ENCODE measurements around the gene OR4D11. TPM values are rescaled to one million over a fixed set of nuclear protein-coding genes. Genes with fewer than 3 reads are reported as not detected.
A peak's percentile ranks its signal among the peaks of the same experiment; 100 is the strongest.
"Not testable (repeated sequence)": the region's sequence is repeated elsewhere in the genome, so short reads cannot be mapped to it uniquely, and the experiment has no call there.

The OR4D11 gene
- total RNA-seq: not detected in 2 replicates

- DNase-seq: no peak
Observed at GRCh38 chr11:59503276-59503675, at the start of gene OR4D11. OR4D11 (plus strand) TSS chr11:59503576; CDS start chr11:59503576, 0 bp downstream.

DNA sequence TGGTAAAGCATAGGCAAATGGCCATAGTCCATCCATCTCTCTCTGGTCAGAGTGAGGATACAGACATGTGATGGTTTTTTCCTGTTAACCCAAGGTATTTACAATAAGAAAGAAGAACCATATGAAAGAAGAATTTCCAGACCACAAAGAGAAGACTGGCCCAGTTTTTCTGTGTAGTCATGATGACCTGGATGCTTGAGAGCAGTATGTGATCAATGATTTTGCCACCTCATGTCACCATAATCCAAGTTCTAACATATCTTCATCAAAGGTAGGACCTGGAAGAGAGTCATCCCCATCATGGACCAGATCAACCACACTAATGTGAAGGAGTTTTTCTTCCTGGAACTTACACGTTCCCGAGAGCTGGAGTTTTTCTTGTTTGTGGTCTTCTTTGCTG, 46.7 kb upstream of the OR4D11 start, which contains the start of gene OR4D6:
Gene OR4D6 (plus strand): TSS at position 301 of the 400 bp plus-strand sequence. CDS start 0 bp downstream, at position 301.
- no peak for DNase-seq

DNA sequence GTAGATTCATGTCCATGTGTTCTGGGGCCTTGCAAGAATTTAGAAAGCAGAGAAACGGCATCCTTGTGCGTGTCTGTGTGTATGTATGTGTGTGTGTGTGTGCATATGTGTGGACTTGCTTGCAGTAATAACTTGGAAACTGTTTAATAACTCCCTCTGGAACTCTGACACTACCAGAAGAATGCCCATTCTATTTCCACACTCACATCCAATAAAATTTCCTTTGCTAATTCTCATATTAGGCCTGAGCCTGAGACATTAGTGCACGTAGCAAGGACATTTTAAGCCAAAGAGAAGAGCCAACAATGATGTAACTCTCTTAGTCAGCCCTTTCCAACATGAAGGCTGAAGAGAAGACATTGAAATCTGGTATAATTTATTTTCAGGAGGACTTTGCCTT, 43.5 kb upstream of the OR4D11 start:
- no peak for DNase-seq

DNA sequence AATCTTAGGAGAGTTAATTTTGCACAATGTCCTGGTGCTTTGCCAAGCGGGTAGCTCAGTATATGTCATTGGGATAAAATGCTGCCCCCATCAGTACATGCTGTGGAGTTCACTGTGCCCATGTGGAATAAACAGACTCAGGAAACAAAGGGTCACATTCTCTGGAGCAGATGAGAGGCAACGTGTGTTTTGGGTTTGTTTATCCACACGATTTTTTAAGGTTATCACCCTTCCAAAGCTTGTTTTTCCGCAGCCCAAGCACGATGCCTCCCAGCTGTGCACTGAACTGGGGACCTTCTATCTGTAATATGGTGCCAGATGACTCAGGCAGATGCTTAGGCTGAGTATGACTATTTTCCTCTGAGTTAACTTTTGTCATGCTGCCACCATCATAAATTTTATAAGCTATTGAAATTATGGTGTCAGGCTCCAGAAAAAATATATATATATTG, 40.2 kb upstream of the OR4D11 start:
- peak; percentile 27 for DNase-seq

GRCh38 chr11:59473015-59473414, 30.4 kb upstream of the OR4D11 start, which contains the start of gene OR4D10:
OR4D10 (plus strand) TSS chr11:59473315; CDS start chr11:59477430, 4,115 bp downstream.
- DNase-seq: no peak

DNA sequence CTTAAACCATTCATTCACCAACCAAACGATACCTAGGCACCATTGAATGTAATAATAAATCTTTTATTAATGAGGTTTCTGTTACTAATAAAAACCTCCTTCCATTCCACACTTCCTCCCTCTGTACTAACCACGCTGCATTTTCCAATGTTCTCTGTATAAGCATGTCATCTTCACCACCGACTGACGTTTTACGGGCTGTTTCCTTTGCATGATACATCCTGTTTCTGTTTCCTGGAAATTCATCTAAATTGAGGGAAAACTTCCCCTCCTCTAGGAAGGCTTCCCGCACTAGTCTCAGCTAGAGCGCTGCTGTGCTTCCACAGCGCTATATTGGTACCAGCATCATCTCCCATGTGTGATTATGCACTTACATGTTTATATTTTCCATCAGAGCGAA, 28.2 kb upstream of the OR4D11 start:
- DNase-seq: no peak

- no peak for DNase-seq
Observed at GRCh38 chr11:59479906-59480305, 23.5 kb upstream of the OR4D11 start.

DNA sequence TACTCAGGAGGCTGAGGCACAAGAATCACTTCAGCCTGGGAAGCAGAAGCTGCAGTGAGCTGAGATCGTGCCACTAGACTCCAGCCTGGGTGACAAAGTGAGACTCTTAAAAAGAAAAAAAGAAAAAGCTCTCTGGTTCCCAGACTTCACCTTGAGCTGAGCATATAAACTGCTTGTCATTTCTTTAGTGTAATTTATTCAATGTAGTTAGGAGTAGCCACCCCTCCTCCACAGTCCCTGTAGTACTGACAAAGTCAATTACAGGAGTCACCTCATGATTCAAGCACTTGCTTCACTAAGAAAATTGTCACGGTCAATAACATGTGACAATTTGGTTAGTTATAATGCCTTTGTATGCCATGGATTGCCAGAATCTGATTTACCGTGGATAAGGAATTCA, 23.0 kb upstream of the OR4D11 start:
- DNase-seq: no peak

DNA sequence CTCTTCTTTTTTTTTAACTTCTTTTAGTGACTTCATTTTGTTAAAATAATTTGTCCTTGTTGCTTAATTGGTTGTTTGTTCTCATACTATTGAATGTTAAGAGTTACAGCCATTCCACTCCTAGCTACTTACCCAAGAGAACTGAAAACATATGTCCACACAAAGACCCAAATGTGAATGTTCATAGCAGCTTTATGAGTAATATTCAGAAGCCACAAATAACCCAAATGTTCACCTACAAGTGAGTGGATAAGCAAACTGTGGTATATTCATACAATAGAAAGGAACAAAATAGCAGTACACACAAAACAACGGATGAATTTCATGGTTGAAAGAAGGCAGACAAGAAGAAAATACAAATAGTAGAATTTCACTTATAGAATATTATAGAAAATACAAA, 1.4 kb upstream of the OR4D11 start:
- DNase-seq: no peak

DNA sequence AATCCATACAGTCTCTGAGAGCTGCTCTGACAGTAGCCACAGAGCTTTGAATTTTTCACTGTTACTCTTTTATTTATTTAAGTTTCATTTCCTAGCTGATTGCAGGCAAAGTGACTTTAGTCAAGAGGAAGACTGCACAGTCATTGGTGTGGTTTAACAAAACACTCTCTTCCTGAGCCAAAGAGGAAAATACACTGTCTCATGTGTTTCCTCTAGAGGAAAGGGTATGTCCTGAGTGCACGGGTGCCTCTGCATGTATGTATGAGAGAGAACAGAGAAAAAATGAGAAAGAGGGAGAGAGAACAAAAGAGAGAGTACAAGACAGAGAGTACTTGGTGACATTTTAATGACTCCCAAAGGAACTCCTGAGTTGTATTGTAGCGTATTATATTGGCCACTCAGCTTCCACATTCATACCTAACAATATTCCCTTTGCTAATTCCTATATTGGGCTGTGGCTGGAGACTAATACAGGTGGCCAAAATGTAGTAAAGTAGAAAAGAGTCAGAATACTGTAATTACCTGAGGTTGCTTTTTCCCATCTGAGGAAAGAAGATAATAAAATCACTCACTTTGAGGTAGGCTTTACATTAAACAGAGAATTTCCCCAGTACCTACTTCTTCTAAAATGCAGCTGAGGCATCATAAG, 7.7 kb downstream of the OR4D11 start, which contains the start of gene OR4D9:
Gene OR4D9 (plus strand): TSS at position 599 of the 649 bp plus-strand sequence. CDS start 3,374 bp downstream, outside the sequence.
- peak; percentile 71 for DNase-seq

- DNase-seq: peak; percentile 4
Observed at GRCh38 chr11:59511675-59512074, 8.3 kb downstream of the OR4D11 start.

- not testable (repeated sequence) for DNase-seq
Observed at GRCh38 chr11:59520139-59520538, 16.8 kb downstream of the OR4D11 start.

GRCh38 chr11:59520741-59521140, 17.4 kb downstream of the OR4D11 start:
- no peak for DNase-seq

DNA sequence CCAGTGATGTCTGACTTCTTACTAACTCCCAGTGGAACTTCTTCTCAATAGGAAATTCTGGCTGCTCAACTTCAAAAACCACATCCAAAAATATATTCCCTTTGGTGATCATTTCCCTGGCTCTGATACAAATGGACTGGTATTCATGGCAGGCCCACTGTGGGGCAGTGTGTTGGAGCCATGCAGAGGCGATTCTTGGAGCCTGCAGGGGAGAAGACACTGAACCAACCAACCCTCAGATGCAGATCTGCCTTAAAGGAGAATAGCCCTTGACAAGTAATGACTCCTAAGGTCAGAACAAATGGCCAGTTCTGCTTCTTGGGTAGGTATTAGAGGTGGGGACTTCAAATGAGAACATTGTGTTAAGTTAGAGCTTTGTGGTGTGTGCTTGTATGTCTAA, 20.2 kb downstream of the OR4D11 start:
- no peak for DNase-seq

DNA sequence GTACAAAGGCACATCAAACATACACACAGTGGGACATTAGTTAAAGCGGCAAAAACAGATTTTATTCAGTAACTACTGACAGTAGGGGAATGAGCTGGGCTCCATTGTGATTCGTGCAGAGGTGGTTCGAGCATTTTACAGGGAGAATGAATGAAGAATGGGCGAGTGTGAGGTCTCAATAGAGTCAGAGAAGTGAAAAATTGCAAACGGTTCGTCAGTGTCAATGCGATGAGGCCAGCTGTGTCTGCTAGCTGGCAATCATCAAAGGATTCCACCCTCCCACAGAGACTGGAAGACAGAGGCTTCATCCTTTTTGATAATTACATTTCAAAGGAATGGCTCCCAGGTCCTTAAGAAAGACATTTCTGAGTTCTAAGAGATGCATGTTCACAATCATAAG, 25.3 kb downstream of the OR4D11 start:
- DNase-seq: no peak

GRCh38 chr11:59532620-59533019, 29.2 kb downstream of the OR4D11 start:
- DNase-seq: no peak

DNA sequence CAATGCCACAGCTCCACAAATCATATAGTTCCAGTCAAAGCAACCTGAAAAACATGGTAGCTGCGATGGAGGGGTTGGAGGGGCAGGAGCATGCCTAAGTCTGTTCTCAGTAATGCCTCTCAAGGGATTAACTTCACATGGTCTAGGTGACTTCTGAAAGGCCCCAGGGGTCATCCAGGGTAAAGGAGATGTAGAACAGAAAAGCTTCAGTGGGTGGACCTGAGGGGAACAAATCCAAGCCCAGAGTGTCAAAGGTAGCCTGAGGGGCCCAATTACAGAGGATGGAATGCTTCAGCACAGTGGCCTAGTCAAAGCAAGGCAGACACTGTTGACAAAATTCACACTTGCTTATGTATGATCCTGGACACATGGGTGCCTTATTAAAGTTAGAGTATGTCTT, 31.3 kb downstream of the OR4D11 start:
- no peak for DNase-seq

- DNase-seq: no peak
Observed at GRCh38 chr11:59542142-59542810, 38.9 kb downstream of the OR4D11 start.

DNA sequence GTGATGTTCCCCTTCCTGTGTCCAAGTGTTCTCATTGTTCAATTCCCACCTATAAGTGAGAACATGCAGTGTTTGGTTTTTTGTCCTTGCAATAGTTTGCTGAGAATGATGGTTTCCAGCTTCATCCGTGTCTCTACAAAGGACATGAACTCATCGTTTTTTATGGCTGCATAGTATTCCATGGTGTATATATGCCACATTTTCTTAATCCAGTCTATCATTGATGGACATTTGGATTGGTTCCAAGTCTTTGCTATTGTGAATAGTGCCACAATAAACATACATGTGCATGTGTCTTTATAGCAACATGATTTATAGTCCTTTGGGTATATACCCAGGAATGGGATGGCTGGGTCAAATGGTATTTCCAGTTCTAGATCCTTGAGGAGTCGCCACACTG, 40.3 kb downstream of the OR4D11 start:
- DNase-seq: not testable (repeated sequence)

DNA sequence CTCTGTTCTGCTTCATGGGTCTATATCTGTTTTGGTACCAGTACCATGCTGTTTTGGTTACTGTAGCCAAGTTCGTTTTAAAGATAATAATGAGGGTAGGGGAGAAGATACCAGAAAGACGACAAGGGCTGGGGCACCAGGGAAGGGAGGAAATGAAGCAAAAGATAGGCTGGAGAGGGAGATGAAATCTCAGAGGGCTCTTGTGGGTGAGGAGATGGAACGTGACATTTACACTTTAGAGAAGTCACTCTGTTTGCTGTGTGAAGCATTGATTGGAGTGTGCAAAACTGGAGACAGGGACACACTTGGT, 41.4 kb downstream of the OR4D11 start:
- no peak for DNase-seq

DNA sequence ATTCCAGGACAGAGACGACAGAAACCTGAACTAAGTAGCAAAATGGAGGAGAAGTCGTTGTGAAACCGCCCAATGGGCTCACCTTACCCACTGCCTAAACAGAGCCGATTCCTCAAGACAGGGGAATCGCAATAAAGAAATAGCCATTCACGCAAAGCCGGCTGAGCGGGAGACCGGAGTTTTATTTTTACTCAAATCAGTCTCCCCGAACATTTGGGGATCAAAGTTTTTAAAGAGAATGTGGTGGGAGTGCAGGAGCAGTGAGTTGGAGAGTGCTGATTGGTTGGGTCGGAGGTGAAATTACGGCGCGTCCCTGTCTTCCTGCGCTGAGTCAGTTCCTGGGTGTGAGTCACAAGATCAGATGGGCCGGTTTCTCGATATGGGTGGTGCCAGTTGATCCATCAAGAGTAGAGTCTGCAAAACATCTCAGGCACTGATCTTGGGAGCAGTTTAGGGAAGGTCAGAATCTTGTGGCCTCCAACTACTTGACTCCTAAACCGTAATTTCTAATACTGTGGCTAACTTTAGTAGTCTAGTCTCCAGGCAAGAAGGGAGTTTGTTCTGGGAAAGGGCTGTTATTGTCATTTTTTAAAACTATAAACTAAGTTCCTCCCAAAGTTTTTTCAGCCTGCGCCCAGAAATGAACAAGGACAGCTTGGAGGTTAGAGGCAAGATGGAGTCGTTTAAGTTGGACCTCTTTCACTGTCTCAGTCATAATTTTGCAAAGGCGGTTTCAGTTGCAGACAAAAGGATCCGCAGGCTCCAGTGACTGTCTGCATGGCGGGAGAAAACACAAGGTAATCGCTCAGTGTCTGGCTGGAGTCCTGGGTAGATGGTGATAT, 42.0 kb downstream of the OR4D11 start:
- DNase-seq: peak; percentile 34

DNA sequence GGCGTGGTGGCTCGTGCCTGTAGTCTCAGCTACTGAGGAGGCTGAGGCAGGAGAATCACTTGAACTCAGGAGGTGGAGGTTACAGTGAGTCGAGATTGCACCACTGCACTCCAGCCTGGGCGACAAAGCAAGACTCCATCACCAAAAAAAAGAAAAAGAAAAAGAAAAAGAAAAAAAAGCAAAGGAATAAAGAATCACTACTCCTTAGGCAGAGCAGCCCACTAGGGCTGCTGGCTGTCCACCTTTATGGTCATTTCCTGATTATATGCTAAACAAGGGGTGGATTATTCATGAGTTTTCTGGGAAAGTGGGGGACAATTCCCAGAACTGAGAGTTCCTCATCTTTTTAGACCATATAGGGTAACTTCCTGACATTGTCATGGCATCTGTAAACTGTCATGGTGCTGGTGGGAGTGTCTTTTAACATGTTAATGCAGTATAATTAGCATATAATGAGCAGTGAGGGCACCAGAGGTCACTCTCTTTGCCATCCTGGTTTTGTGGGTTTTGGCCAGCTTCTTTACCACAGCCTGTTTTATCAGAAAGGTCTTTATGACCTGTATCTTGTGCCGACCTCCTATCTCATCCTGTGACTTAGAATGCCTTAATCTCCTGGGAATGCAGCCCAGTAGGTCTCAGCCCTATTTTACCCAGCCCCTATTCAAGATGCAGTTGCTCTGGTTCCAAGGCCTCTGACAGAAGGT, 44.4 kb downstream of the OR4D11 start:
- DNase-seq: peak; percentile 57

DNA sequence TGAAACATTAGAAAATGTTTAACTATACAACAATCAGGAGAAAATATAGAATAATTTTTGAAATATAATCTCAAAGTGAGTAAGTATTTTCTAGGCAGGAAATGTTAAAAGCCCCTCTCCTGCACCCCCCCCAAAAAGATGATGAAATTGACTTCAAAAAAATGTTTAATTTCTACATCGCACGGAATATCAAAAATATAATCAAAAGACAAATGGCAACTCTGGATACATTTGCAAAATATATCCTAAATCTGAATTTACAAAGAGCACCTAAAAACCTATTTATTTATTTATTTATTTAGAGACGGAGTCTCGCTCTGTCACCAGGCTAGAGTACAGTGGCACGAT, 44.9 kb downstream of the OR4D11 start:
- DNase-seq: no peak

Data from dermis blood vessel endothelial cell (primary cell).